ENCODE data around the gene ARGFX.

Gene ARGFX

GRCh38 chr3:121531269-121531668 is 36.5 kb upstream of the ARGFX start:
- peaks cover 11% of the 10 kb centered on the region; the same call in 1 of the 2 replicates for H3K36me3 ChIP-seq (ENCODE audit: insufficient read depth)

DNA sequence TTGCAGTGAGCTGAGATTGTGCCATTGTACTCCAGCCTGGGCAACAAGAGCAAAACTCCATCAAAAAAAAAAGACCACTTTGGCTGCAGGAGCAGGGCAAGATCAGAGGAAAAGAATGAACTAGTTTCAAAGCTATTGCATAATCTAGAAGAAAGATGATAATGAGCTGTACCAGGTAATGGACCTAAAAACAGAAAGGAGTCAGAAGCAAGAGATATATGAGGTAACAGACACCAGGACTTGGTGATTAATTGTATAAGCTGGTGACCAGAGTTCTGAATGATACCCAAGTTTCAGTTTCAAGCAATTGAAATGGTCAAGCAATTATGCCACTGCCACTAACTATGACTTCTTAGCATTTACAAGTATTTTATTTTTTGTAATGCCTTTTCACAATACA is 24.8 kb upstream of the ARGFX start:
- H4K20me1 ChIP-seq (ENCODE audit: insufficient read depth), result no peaks in the 10 kb centered on the region
- H3K27ac ChIP-seq, result no peak overlapping the region
- H3K9ac ChIP-seq, result no peak overlapping the region
- no peak overlapping the region for H2AFZ ChIP-seq (ENCODE audit: low read depth)
- peaks cover 45% of the 10 kb centered on the region for H3K79me2 ChIP-seq (ENCODE audit: insufficient read depth, low read depth)
- H3K4me2 ChIP-seq, result peak overlapping the region; percentile 87; the same call in 1 of the 2 replicates
- H3K4me3 ChIP-seq (IDR thresholded peaks at IDR 0.05; ENCODE audit: insufficient read depth, low read depth, low read length), result no peak overlapping the region
- H3K4me1 ChIP-seq (ENCODE audit: low read depth, poor library complexity, severe bottlenecking), result peaks cover 28% of the 10 kb centered on the region
- no peak for TF ChIP-seq CTCF (conservative IDR thresholded peaks at IDR 0.05; ENCODE audit: low read depth, low read length)
- H3K27me3 ChIP-seq (ENCODE audit: insufficient read depth, low read depth), result no peaks in the 10 kb centered on the region
- H3K36me3 ChIP-seq (ENCODE audit: insufficient read depth), result no peaks in the 10 kb centered on the region; the same call in 1 of the 2 replicates

More at GRCh38 chr3:121531269-121531668, 36.5 kb upstream of the ARGFX start:
- H3K4me1 ChIP-seq (ENCODE audit: low read depth, poor library complexity, severe bottlenecking), result peaks cover 17% of the 10 kb centered on the region
- H3K9ac ChIP-seq, result no peak overlapping the region
- H4K20me1 ChIP-seq (ENCODE audit: insufficient read depth), result no peaks in the 10 kb centered on the region
- H2AFZ ChIP-seq (ENCODE audit: low read depth), result no peak overlapping the region
- H3K27me3 ChIP-seq (ENCODE audit: insufficient read depth, low read depth), result no peaks in the 10 kb centered on the region
- H3K27ac ChIP-seq, result no peak overlapping the region
- H3K79me2 ChIP-seq (ENCODE audit: insufficient read depth, low read depth), result no peaks in the 10 kb centered on the region
- TF ChIP-seq CTCF (conservative IDR thresholded peaks at IDR 0.05; ENCODE audit: low read depth, low read length), result no peak
- no peak overlapping the region for H3K4me3 ChIP-seq (IDR thresholded peaks at IDR 0.05; ENCODE audit: insufficient read depth, low read depth, low read length)
- H3K4me2 ChIP-seq, result no peak overlapping the region

DNA sequence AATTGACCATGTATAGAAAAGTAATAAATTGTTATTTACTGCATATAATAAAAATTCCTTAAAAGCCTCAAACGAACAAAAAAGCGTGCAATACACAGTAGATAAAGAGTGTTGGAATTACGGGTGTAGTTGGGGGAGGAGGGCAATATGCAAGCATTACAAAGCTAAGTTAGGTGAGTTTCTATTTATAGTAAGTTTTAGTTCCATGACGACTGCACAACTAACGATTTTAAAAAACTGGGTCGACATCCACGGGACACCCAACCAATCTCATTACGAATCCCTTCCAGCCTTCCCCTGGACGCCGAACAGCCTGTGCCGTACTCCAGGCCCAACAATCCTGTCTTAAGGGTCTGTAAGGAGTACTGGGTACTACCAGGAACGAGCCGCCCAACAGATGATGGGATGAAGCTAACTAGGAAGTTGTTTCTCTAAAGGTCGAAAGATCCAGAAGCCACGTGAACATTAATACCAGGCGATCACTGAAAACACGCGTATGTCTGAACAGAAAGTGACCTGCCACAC is 22.6 kb upstream of the ARGFX start:
- Histone ChIP-seq H4K20me1 (ENCODE audit: insufficient read depth) (no peaks in the 10 kb centered on the region), H2AFZ (ENCODE audit: low read depth) (peak overlapping the region; percentile 89), H3K79me2 (ENCODE audit: insufficient read depth, low read depth) (peaks cover 45% of the 10 kb centered on the region), H3K4me1 (ENCODE audit: low read depth, poor library complexity, severe bottlenecking) (peaks cover 28% of the 10 kb centered on the region), H3K27me3 (ENCODE audit: insufficient read depth, low read depth) (no peaks in the 10 kb centered on the region), H3K27ac (peak overlapping the region; percentile 82), H3K9ac (peak overlapping the region; percentile 86), H3K4me2 (peak overlapping the region; percentile 87), H3K4me3 (IDR thresholded peaks at IDR 0.05; ENCODE audit: insufficient read depth, low read depth, low read length) (no peak overlapping the region), H3K36me3 (ENCODE audit: insufficient read depth) (no peaks in the 10 kb centered on the region)
- no peak for TF ChIP-seq CTCF (conservative IDR thresholded peaks at IDR 0.05; ENCODE audit: low read depth, low read length)

GRCh38 chr3:121545574-121546455 is 21.9 kb upstream of the ARGFX start, which contains the start of gene POLQ:
Gene POLQ (minus strand): TSS chr3:121545988. CDS start chr3:121545877, 111 bp downstream.
- H4K20me1 ChIP-seq (ENCODE audit: insufficient read depth), result no peaks in the 10 kb centered on the region
- H3K4me2 ChIP-seq, result peak within 1 kb of the TSS; percentile 87
- peak within 1 kb of the TSS; percentile 86 for H3K9ac ChIP-seq
- H3K79me2 ChIP-seq (ENCODE audit: insufficient read depth, low read depth), result peaks cover 45% of the 10 kb centered on the region
- no peak for TF ChIP-seq CTCF (conservative IDR thresholded peaks at IDR 0.05; ENCODE audit: low read depth, low read length)
- peak within 1 kb of the TSS; percentile 89 for H2AFZ ChIP-seq (ENCODE audit: low read depth)
- no peaks in the 10 kb centered on the region for H3K36me3 ChIP-seq (ENCODE audit: insufficient read depth)
- peak within 1 kb of the TSS; percentile 72 for H3K4me3 ChIP-seq (IDR thresholded peaks at IDR 0.05; ENCODE audit: insufficient read depth, low read depth, low read length)
- H3K27me3 ChIP-seq (ENCODE audit: insufficient read depth, low read depth), result no peaks in the 10 kb centered on the region
- peaks cover 28% of the 10 kb centered on the region for H3K4me1 ChIP-seq (ENCODE audit: low read depth, poor library complexity, severe bottlenecking)
- H3K27ac ChIP-seq, result peak within 1 kb of the TSS; percentile 82
